H54 (cell line): ENCODE measurements around the gene OSTF1.

Experiments
- DNase-seq: peaks from one replicate; pipeline ENCODE4 v3.0.0; 2011; ENCODE audit warnings: low spot score, mixed read lengths; ENCODE audit not compliant: insufficient read length
- FAIRE-seq: peaks from 3 replicates; lab custom pipeline; 2011; peaks lifted over from hg19 to GRCh38; lab: Jason Lieb, UNC
- POLR2A ChIP-seq: IDR thresholded peaks from 2 replicates; pipeline ENCODE4 v1.6.1; 2011; ENCODE audit warnings: low read depth, mild to moderate bottlenecking, low read length

OSTF1 gene

DNA sequence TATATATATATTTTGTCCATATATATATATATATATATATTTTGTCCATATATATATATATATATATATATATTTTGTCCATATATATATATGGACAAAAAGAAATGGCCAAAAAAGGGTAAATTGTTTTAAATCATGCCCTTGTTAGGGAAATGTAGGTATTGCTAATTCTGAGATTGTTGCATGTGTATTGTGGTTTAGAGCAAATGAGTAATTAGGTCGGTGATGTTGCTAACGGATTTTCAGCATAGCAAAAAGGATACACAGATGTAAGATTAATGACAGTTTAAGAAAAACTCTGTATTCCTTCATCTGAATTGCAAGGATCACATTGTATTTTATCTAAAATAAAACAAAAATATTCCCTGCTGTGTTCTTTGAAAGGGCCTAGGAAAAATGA is 40.2 kb downstream of the OSTF1 start:
- no peak for TF ChIP-seq POLR2A
- peak; percentile 6 for FAIRE-seq
- DNase-seq: no peak

DNA sequence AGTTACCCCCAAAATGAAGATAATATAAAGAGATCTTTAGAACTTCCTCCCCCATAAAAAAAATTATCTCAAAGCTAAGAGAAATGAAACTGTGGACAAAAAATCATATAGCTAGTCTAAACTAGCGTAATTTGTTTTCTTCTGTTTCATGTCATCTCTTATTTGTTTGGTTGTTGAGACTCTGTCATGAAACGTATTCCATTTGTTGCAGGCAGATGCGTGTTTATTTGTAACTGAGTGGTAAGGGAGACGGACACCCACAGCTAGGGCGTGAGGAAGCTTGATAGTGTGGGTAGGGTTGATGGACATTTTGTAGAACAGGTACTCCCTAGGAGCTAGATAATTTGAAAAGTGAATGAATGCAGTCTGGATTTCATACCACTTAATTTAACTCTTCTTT is 41.9 kb downstream of the OSTF1 start:
- TF ChIP-seq POLR2A: no peak
- no peak for FAIRE-seq
- no peak for DNase-seq

DNA sequence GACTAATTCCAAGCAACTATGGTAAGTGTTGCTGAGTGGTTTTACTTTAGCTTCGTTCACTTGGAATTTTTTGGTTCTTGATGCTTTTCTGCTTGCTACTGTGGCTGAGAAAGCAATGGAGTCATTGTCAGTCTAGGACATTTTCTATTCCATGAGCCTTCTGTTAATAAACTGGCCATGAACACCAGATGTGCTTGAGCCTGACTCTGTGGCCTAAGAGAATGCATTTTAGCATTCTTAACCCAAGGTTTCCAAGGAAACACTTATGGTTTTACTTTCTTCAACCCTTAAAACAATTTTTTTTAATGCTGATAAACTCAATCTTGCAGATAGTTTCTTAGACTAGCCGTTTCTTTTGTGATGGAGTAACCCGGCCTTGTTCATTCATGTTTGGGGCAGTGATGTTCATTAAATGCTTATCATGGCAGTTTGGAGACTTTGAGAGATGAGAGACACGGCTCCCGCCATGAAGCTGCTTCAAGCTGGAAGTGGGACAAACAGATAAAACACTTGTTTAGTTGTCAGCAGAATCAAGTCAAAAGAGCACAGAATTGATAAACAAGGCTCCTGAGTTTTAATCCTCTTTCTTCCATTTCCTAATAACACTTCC is 42.4 kb downstream of the OSTF1 start:
- FAIRE-seq (no peak), DNase-seq (no peak)
- no peak for TF ChIP-seq POLR2A

DNA sequence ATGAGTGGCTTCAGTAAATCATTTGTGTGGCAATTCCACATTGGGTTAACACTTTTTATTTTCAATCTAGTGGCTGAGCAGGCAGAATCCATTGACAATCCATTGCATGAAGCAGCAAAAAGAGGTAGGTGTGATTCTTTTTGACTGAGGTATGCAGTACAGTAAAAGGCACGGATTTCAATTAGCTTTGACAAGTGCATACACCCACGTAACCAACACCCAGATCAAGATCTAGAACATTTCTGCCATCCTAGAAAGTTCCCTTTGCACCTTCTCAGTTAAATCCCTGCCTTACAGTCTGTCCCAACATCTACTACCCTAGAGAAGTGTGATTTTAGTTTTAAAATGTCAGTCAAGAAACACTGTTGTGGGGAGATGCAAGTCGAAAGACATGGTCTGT is 43.4 kb downstream of the OSTF1 start:
- no peak for TF ChIP-seq POLR2A
- no peak for FAIRE-seq
- no peak for DNase-seq

DNA sequence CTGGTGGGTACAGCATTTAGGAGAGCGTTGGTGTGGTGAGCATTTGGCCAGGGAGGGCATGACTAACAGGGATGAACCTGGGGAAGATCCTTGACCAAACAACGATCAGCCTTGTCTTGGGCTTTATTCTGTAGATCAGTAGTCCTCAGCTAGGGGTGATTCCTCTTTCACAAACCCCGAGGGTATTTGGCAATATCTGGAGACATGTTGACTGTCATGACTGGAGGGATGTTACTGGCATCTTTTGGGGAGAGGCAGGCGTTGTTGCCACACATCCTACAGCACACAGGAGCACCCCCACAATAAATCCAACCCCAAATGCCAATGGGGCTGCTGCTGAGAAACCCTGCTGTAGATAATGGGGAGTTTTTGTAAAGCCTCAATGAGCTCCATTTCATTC is 43.9 kb downstream of the OSTF1 start:
- FAIRE-seq (peak; percentile 52), DNase-seq (no peak)
- TF ChIP-seq POLR2A: no peak

DNA sequence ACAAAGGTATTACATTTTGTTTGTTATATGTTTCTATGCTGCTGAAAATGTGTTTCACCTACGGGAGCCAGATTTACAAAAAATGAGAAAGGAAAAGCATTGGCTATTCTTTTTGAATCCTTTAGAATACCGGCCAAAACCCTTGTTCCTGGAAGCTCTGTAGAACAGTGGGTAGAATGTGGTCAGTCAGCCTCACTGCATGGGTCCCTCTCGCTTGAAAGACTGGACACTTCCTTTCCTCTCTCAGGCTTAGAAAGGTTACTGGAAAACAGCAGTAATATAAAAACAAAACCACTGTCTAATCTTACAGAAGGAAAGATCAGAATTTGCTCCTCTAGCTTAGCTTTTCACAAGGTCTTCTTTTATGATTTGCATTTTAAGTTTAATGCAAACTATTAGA is 45.1 kb downstream of the OSTF1 start:
- TF ChIP-seq POLR2A: no peak
- DNase-seq: no peak
- FAIRE-seq: peak; percentile 38

DNA sequence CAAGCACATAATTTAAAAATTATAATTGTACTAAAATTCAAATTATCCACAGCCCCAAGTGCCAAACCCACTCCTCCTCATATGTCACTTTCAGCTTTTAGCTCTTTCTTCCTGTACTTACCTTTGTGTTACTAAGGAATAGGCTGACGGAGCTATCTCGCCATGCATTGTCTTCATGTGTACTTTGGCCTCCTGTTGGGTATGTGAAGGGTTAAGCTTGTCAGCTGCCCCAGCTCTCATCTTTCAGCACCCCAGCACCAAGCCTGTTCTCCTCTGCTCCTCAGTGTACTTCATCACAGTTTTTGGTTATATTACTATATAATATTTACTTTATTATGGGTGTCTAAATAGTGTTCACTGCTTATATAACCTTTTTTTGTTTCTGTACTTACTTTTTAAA is 46.2 kb downstream of the OSTF1 start:
- no peak for DNase-seq
- FAIRE-seq: no peak
- no peak for TF ChIP-seq POLR2A

DNA sequence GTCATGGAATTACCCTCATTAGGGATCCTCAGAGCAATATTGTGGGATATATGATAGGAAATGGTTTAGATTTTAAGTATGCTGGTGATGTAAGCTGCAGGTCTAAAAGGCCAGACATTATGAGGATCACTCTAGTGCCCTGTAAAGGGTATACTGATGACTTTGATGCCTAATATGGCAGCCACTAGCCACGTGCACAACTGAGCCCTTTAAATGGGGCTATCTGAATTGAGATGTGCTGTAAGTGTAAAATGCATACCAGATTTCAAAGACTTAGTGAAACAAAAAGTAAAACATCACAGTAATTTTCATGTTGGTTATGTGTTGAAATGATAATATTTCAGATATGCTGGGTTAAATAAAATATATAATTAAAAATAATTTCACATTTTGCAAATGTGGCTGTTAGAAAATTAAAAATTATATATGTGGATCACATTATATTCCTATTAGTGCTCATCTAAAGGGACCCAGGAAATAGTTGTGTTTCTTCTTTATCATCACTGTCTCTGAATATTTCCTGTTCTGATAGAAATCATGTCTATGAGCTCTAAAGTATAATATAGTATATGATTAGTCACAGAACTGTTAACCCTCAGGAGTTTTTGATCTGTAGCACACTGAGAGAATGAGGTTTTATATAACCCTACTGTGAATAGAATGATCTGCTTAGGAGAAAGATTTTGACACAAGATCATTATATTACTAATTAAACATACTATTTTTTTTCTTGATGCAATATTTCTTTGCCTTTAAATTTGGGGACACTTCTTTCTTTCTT is 50.1 kb downstream of the OSTF1 start:
- FAIRE-seq: no peak
- no peak for TF ChIP-seq POLR2A
- no peak for DNase-seq

DNA sequence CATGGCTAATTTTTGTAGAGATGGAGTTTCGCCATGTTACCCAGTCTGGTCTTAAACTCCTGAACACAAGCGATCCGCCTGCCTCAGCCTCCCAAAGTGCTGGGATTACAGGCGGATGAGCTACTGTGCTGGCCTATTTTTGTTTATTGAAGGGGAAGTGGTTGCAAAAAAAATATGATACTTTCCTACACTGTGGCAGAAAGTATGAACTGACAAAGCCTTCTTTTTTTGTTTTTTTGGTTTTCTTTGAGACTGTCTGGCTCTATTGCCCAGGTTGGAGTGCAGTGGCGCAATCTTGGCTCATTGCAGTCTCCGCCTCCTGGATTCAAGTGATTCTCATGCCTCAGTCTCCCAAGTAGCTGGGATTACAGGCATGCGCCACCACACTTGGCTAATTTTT is 50.9 kb downstream of the OSTF1 start:
- DNase-seq (no peak), FAIRE-seq (no peak)
- TF ChIP-seq POLR2A: no peak

DNA sequence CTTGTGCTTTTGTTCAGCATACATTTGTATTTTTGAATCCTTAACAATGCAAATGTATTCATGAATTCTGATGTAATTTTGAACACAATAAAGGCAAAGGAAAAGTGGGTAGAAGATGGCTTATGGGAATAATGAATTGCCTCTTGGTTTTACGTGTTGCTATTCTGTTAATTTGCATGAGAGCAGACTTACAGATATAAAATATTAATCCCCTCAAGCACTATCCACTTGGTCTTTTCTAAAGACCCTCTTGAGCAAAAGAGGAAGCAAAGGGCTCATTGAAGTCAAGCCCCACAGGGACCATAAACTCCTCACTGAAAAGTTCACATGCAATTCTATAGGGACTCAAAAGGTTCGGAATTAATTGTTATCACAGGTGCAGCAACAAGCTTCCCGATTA is 51.9 kb downstream of the OSTF1 start:
- no peak for FAIRE-seq
- TF ChIP-seq POLR2A: no peak
- DNase-seq: no peak

DNA sequence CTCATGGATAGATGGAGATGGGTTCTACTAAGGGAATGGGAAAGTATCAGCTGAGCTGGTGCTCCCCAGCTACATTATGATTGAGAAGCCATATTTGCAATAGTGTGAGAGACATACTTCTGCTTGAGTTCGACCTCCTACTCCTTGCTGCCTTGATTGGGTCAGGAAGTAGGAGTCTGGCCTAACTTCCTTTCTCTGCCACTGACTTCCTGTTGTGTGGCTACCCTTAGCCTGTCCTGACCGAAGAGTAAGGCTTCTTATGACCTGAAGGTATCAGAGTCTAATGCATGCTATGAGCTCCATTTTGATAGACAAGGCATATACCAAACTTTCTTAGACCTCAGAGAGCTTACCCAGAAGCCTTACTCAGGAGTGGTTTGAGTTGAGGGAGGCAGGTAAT is 53.9 kb downstream of the OSTF1 start:
- FAIRE-seq (peak; percentile 55), DNase-seq (no peak)
- TF ChIP-seq POLR2A: no peak

DNA sequence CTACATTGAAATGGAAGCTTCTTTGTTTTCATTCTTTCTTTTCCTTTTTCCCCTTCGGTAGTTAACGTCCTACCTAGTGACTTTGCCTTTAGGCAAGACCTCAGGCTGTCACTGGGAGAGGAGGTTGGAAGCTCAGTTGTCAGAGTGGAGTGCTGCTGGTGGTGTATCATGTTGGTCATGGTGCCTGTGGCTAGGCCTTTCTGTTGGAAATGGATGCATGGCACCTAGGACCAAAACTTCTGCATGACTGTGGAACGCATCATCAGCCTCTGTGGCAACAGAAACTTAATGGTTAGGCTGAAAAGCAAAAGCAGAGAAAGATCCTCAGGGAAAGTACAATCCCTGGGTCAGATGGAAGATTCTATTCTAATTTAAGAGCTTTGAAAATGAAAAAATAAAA is 57.9 kb downstream of the OSTF1 start:
- no peak for DNase-seq
- peak; percentile 92 for FAIRE-seq
- no peak for TF ChIP-seq POLR2A

DNA sequence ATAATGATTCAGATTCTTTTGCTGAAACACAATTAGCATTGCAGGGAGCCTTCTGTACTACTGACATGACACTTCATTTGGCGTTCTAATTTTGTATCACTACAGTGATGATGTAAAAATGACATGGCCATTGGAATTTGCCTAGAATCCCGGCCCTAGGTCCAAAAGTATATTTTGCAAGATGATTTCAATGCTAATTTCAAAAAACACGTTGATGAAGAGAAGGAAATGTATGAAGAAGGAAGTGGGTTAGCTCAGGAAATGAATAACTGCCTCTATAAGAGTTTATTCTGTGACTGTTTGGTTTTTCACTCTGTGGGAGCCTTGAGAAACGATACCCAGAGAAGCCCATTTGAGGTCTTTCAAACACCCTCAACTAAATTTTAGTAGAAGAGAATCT is 59.3 kb downstream of the OSTF1 start:
- FAIRE-seq: peak; percentile 53
- no peak for TF ChIP-seq POLR2A
- DNase-seq: no peak

DNA sequence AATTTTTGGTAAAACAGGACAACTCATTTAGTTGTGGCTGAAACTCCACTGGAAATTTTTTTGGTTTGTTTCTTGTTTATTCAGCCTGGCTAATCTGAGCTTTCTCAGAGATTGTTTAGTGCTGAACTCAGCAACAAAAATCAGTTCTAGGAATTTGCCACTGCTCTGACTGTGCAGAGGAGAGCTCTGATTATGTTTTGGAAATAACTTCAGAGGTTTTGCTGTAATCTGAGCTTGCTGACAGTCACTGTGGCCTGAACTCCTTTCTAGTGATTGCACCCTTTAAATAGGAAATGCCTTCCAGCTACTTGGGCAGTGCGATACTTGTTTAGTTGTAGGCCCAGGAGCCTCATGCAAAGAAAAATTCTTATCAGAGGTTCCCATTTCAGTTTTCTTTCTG is 60.2 kb downstream of the OSTF1 start:
- peak; percentile 9 for DNase-seq
- no peak for TF ChIP-seq POLR2A
- FAIRE-seq: peak; percentile 93

DNA sequence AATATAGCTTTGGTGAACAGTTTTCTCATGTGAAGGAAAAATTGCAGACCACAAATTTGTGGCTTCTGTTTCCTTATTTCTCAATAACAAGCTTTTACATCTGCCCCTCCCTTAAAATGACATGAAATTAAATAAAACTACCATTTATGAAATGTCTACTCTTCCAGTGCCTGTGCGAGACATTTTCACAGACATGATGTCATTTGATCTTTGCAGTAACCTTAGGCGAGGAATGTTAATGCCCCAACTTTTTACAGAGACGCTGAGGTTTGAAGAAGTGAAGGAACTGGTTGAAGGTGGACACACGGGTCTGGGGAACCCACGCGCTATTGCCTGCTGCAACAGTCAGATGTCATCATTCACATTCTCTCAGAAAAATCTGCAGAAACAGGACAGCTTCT is 61.5 kb downstream of the OSTF1 start:
- DNase-seq: no peak
- TF ChIP-seq POLR2A: no peak
- FAIRE-seq: peak; percentile 67
